Right lobe of liver (tissue), 4 donors: ENCODE measurements around the gene DIS3L2.
"Not testable (repeated sequence)": the region's sequence is repeated elsewhere in the genome, so short reads cannot be mapped to it uniquely, and the experiment has no call there.

Experiments used
- POLR2A ChIP-seq: fragments of 450-650 bp; IDR thresholded peaks from one replicate; pipeline ENCODE4 v1.6.1; 2017; ENCODE audit warnings: antibody characterized with exemption, mild to moderate bottlenecking
- TF ChIP-seq, protein P1 (sequence below), 4 donors: fragments of 200-600 bp in 3 of 4; fragments of 450-650 bp in 1 of 4; IDR thresholded peaks; one replicate each; pipeline versions ENCODE4 v1.5.1 to v1.8.0; 2016 to 2022; ENCODE audit warnings: antibody characterized with exemption in 4 of 4, mild to moderate bottlenecking in 2 of 4
- donor health status: DM: no; HTN: no; CAD: no.
- donor health status: DM: no; HTN: no; CAD: no.
- donor health status: DM: no; HTN: yes; CAD: no.

- TF ChIP-seq, protein P1, sequence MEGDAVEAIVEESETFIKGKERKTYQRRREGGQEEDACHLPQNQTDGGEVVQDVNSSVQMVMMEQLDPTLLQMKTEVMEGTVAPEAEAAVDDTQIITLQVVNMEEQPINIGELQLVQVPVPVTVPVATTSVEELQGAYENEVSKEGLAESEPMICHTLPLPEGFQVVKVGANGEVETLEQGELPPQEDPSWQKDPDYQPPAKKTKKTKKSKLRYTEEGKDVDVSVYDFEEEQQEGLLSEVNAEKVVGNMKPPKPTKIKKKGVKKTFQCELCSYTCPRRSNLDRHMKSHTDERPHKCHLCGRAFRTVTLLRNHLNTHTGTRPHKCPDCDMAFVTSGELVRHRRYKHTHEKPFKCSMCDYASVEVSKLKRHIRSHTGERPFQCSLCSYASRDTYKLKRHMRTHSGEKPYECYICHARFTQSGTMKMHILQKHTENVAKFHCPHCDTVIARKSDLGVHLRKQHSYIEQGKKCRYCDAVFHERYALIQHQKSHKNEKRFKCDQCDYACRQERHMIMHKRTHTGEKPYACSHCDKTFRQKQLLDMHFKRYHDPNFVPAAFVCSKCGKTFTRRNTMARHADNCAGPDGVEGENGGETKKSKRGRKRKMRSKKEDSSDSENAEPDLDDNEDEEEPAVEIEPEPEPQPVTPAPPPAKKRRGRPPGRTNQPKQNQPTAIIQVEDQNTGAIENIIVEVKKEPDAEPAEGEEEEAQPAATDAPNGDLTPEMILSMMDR (IDR thresholded peaks at IDR 0.05) = peak in 3 of 4 donors; percentile 36 to 42 (median 41)
- not testable (repeated sequence) for TF ChIP-seq POLR2A
Measured at GRCh38 chr2:232326274-232327104, 365.0 kb downstream of the DIS3L2 start.
